Measurements from ENCODE around the gene GPR152.

Gene GPR152

GRCh38 chr11:67464411-67465188, 12.1 kb upstream of the GPR152 start:
- peak; percentile 73 for DNase-seq

- no peak for DNase-seq
These were observed 11.3 kb upstream of the GPR152 start for GRCh38 chr11:67463680-67464410.

GRCh38 chr11:67463186-67463585, 10.7 kb upstream of the GPR152 start:
- DNase-seq, result no peak

GRCh38 chr11:67458266-67458665, 5.7 kb upstream of the GPR152 start:
- DNase-seq, result no peak

- no peak for DNase-seq
These were observed 4.9 kb upstream of the GPR152 start for GRCh38 chr11:67457453-67457852.

GRCh38 chr11:67456068-67456705, 3.7 kb upstream of the GPR152 start:
- no peak for DNase-seq

- no peak for DNase-seq
These were observed 2.5 kb upstream of the GPR152 start, which contains the start of gene CABP4 for GRCh38 chr11:67455054-67455453. TSS of gene CABP4 (plus strand) at chr11:67455354. CDS start at chr11:67455424, 70 bp downstream.

- no peak for DNase-seq
These were observed 1.5 kb upstream of the GPR152 start for GRCh38 chr11:67453816-67454732.

GRCh38 chr11:67451658-67451976, 912 bp downstream of the GPR152 start:
- no peak for DNase-seq

GRCh38 chr11:67450796-67451657, 1.5 kb downstream of the GPR152 start:
- DNase-seq, result no peak

GRCh38 chr11:67449116-67449844, 3.2 kb downstream of the GPR152 start:
- peak; percentile 23 for DNase-seq

- DNase-seq, result no peak
These were observed 4.3 kb downstream of the GPR152 start for GRCh38 chr11:67448220-67448609.

- DNase-seq, result no peak
These were observed 7.0 kb downstream of the GPR152 start for GRCh38 chr11:67445515-67445914.

- no peak for DNase-seq
These were observed 9.8 kb downstream of the GPR152 start for GRCh38 chr11:67442504-67443404.

GRCh38 chr11:67441731-67442351, 10.7 kb downstream of the GPR152 start:
- no peak for DNase-seq

GRCh38 chr11:67441098-67441563, 11.4 kb downstream of the GPR152 start:
- DNase-seq, result no peak

- DNase-seq, result no peak
These were observed 12.1 kb downstream of the GPR152 start for GRCh38 chr11:67440229-67441097.

Measured in midbrain (tissue), 1 donor.